Endothelial cell of umbilical vein (primary cell): ENCODE measurements around the gene ZKSCAN3. TPM values are rescaled to one million over a fixed set of nuclear protein-coding genes. Genes with fewer than 3 reads are reported as not detected.

Experiments used
- BruUV-seq: library from RNA; stranded (reverse); fragments of 400-500 nt; replicated peaks from 2 replicates; lab custom pipeline; 2021; lab: Mats Ljungman, UMichigan
- CTCF ChIA-PET: fragments of 300-600, 350-600 bp; sonication (Branson Sonifier 250); formaldehyde crosslinking; loops from one replicate; lab custom pipeline; 2021; ENCODE audit warnings: antibody characterized with exemption, inconsistent platforms; lab: Charles Lee
- POLR2A ChIA-PET: fragments of 300-600, 350-600 bp; sonication (Branson Sonifier 250); formaldehyde crosslinking; loops from one replicate; lab custom pipeline; 2021; ENCODE audit warnings: antibody characterized with exemption, inconsistent platforms; lab: Charles Lee
- DNase-seq: peaks from one replicate; pipeline ENCODE4 v3.0.0-alpha.2; 2011; ENCODE audit warnings: low read depth, low spot score
- FAIRE-seq: peaks from 2 replicates; lab custom pipeline; 2011; peaks lifted over from hg19 to GRCh38; lab: Jason Lieb, UNC
- H2AFZ ChIP-seq: 2 replicates; pipeline ENCODE4 v1.6.0; 2012; ENCODE audit warnings: low read depth, low read length, control low read depth, inconsistent platforms
- H3K27ac ChIP-seq: 2 replicates; pipeline ENCODE4 v1.5.1; 2011; ENCODE audit warnings: low read depth, mild to moderate bottlenecking, control low read depth, low read length, moderate library complexity; ENCODE audit not compliant: insufficient read depth
- H3K27me3 ChIP-seq, 2 experiments: 2 replicates each; pipeline versions ENCODE4 v1.6.0 to v1.6.1; 2011; ENCODE audit warnings: low read length in 2 of 2, mixed read lengths in 1 of 2; ENCODE audit not compliant: control insufficient read depth in 2 of 2, insufficient read depth in 2 of 2
- H3K36me3 ChIP-seq, 2 experiments: 2 replicates in 1 of 2; 3 replicates in 1 of 2; pipeline ENCODE4 v1.5.1; 2011; ENCODE audit warnings: low read length in 2 of 2, mild to moderate bottlenecking in 1 of 2, moderate library complexity in 1 of 2; ENCODE audit not compliant: control insufficient read depth in 2 of 2, insufficient read depth in 2 of 2; ENCODE audit errors: extremely low read depth in 1 of 2
- H3K4me1 ChIP-seq: 3 replicates; pipeline ENCODE4 v1.5.1; 2011; ENCODE audit warnings: mild to moderate bottlenecking, low read length; ENCODE audit not compliant: control insufficient read depth, insufficient read depth; ENCODE audit errors: extremely low read depth
- H3K4me2 ChIP-seq: 2 replicates; pipeline ENCODE4 v1.6.1; 2011; ENCODE audit warnings: low read length, control low read depth, mixed read lengths; ENCODE audit not compliant: insufficient read depth
- H3K4me3 ChIP-seq, 3 experiments: fragments of 200-600 bp in 1 of 3; sonication (generic), shearing (Covaris generic) in 1 of 3; replicated peaks in 1 of 3; 2 replicates each; pipeline ENCODE4 v1.5.1; 2011 to 2016; ENCODE audit warnings: control low read depth in 3 of 3, low read length in 3 of 3, mild to moderate bottlenecking in 2 of 3, inconsistent platforms in 1 of 3, low read depth in 1 of 3, moderate library complexity in 1 of 3; ENCODE audit not compliant: insufficient read depth in 1 of 3
- H3K79me2 ChIP-seq: 2 replicates; pipeline ENCODE4 v1.6.0; 2012; ENCODE audit warnings: low read length, inconsistent platforms; ENCODE audit not compliant: control insufficient read depth, insufficient read depth
- H3K9ac ChIP-seq: replicated peaks from 2 replicates; pipeline ENCODE3; 2011; ENCODE audit warnings: low read length, control low read depth; ENCODE audit not compliant: insufficient read depth; ENCODE audit errors: extremely low read depth
- H3K9me1 ChIP-seq: replicated peaks from 3 replicates; pipeline ENCODE4 v1.6.0; 2011; ENCODE audit warnings: mild to moderate bottlenecking, low read length; ENCODE audit not compliant: control insufficient read depth, insufficient read depth; ENCODE audit errors: extremely low read depth
- H3K9me3 ChIP-seq: replicated peaks from 2 replicates; pipeline ENCODE4 v1.5.1; 2012; ENCODE audit warnings: low read length, inconsistent platforms; ENCODE audit not compliant: control insufficient read depth, insufficient read depth
- H4K20me1 ChIP-seq: replicated peaks from 2 replicates; pipeline ENCODE3; 2011; ENCODE audit warnings: mild to moderate bottlenecking, low read length; ENCODE audit not compliant: control insufficient read depth, insufficient read depth; ENCODE audit errors: extremely low read depth
- CTCF ChIP-seq, 2 donors: IDR thresholded peaks; 1 replicate in 1 of 2; 2 replicates in 1 of 2; pipeline ENCODE4 v1.5.1; 2011; ENCODE audit warnings: low read length in 2 of 2, mild to moderate bottlenecking in 2 of 2, moderate library complexity in 2 of 2, control low read depth in 1 of 2, inconsistent platforms in 1 of 2, low read depth in 1 of 2; ENCODE audit not compliant: insufficient read depth in 1 of 2; ENCODE audit errors: extremely low read depth in 1 of 2
- EZH2 ChIP-seq: IDR thresholded peaks from 2 replicates; pipeline ENCODE4 v1.6.1; 2012; ENCODE audit warnings: borderline replicate concordance, low read depth, mild to moderate bottlenecking, moderate library complexity, low read length, inconsistent platforms; ENCODE audit not compliant: severe bottlenecking
- FOS ChIP-seq: IDR thresholded peaks from 2 replicates; pipeline ENCODE4 v1.6.1; 2011; ENCODE audit warnings: mild to moderate bottlenecking, low read length, moderate library complexity, borderline replicate concordance; ENCODE audit not compliant: insufficient read depth
- GATA2 ChIP-seq: IDR thresholded peaks from 2 replicates; pipeline ENCODE4 v1.7.0; 2011; ENCODE audit warnings: low read depth, mild to moderate bottlenecking, moderate library complexity, mixed read lengths, low read length; ENCODE audit not compliant: insufficient read length, insufficient read depth
- JUN ChIP-seq: IDR thresholded peaks from 2 replicates; pipeline ENCODE4 v1.6.1; 2011; ENCODE audit warnings: borderline replicate concordance, low read depth; ENCODE audit not compliant: insufficient read length, insufficient read depth
- MAX ChIP-seq: IDR thresholded peaks from 2 replicates; pipeline ENCODE4 v1.6.1; 2011; ENCODE audit not compliant: insufficient read depth, insufficient read length
- MYC ChIP-seq: IDR thresholded peaks from one replicate; pipeline ENCODE4 v1.6.1; 2011; ENCODE audit warnings: mild to moderate bottlenecking, low read depth, low read length
- POLR2A ChIP-seq: IDR thresholded peaks from 2 replicates; pipeline ENCODE4 v1.6.1; 2012; ENCODE audit warnings: low read depth, mild to moderate bottlenecking, control low read depth, low read length
- POLR2AphosphoS5 ChIP-seq: IDR thresholded peaks from 2 replicates; pipeline ENCODE4 v1.6.1; 2012; ENCODE audit warnings: low read depth, mild to moderate bottlenecking, control low read depth, low read length, moderate library complexity; ENCODE audit not compliant: insufficient read depth
- dilution Hi-C: fragments of 300-500 bp; cut with MboI; formaldehyde crosslinking; loops from one replicate; pipeline ENCODE4 v1.15.0; 2019; ENCODE audit warnings: low sequenced_read_pairs; ENCODE audit not compliant: extremely low pct_ligation_motif_present
- intact Hi-C: fragments of 100-400 bp; cut with micrococcal nuclease; formaldehyde crosslinking; loops from one replicate; pipeline ENCODE4 v1.10.0; 2022
- polyA plus RNA-seq, 4 experiments: library from polyadenylated mRNA; depleted of rRNA in 3 of 4; stranded (reverse) in 3 of 4; unstranded in 1 of 4; fragments of >200 nt; gene quantifications; 2 replicates each; pipeline versions ENCODE4 v1.2.1 to v1.2.3, GENCODE V29; 2011 to 2012; ENCODE audit warnings: missing spikeins in 1 of 4
- total RNA-seq: library from RNA; stranded (reverse); gene quantifications from 2 replicates; pipeline ENCODE4 v1.2.3, GENCODE V29; 2021

The ZKSCAN3 gene
- total and polyA plus RNA-seq, 2 donors (not counting 3 experiments of a cell fraction or from before 2014, with no cell fraction given): 2.5 to 6.9 TPM

GRCh38 chr6:28401172-28401571 is 51.4 kb downstream of the ZKSCAN3 start:
- H3K9ac ChIP-seq: no peak overlapping the region
- intact Hi-C loops: no loop called here
- peaks cover 12% of the 10 kb centered on the region for H3K79me2 ChIP-seq
- H3K36me3 ChIP-seq: no peaks in the 10 kb centered on the region
- no peaks in the 10 kb centered on the region for H3K9me1 ChIP-seq
- dilution Hi-C loops: no loop called here
- H3K4me3 ChIP-seq: no peak overlapping the region
- TF ChIP-seq EZH2 (no peak), POLR2A (no peak), CTCF (IDR thresholded peaks at IDR 0.05; ENCODE audit: extremely low read depth in 1 of 2, insufficient read depth in 1 of 2, low read depth in 1 of 2, low read length in 2 of 2) (no peak), POLR2AphosphoS5 (no peak), JUN (no peak), FOS (no peak), MYC (no peak), GATA2 (no peak), MAX (no peak)
- H3K27me3 ChIP-seq: peaks cover 9 to 22% of the 10 kb centered on the region in 2 experiments
- no peak for DNase-seq
- no peak overlapping the region for H2AFZ ChIP-seq
- FAIRE-seq: no peak
- H3K4me2 ChIP-seq: no peak overlapping the region
- H4K20me1 ChIP-seq: no peaks in the 10 kb centered on the region
- BruUV-seq: no TSS peak
- H3K27ac ChIP-seq: no peak overlapping the region
- no peaks in the 10 kb centered on the region for H3K9me3 ChIP-seq
- CTCF ChIA-PET: no interaction called here
- H3K4me1 ChIP-seq: peaks cover 16% of the 10 kb centered on the region
- POLR2A ChIA-PET: no interaction called here
